GM23248 (cell line): ENCODE data around the gene ZNF165. TPM values are rescaled to one million over a fixed set of nuclear protein-coding genes. Genes with fewer than 3 reads are reported as not detected.

ENCODE experiments used
- DNase-seq: peaks from one replicate; pipeline ENCODE4 v3.0.0-alpha.2; 2015
- H2AFZ ChIP-seq: fragments of 200-600 bp; sonication (generic); 2 replicates; pipeline ENCODE4 v1.6.1; 2016; ENCODE audit warnings: antibody characterized with exemption
- H3F3A ChIP-seq: fragments of 200-600 bp; sonication (generic); 2 replicates; pipeline ENCODE4 v1.6.1; 2016; ENCODE audit warnings: mild to moderate bottlenecking, antibody characterized with exemption, mixed run types; ENCODE audit not compliant: insufficient read depth
- H3K27ac ChIP-seq: fragments of 200-600 bp; sonication (generic); 2 replicates; pipeline ENCODE4 v1.5.1; 2016; ENCODE audit warnings: mild to moderate bottlenecking
- H3K27me3 ChIP-seq: fragments of 200-600 bp; sonication (generic); replicated peaks from 2 replicates; pipeline ENCODE4 v1.6.1; 2016; ENCODE audit warnings: mild to moderate bottlenecking; ENCODE audit not compliant: insufficient read depth
- H3K36me3 ChIP-seq: fragments of 200-600 bp; sonication (generic); 2 replicates; pipeline ENCODE4 v1.6.1; 2016; ENCODE audit warnings: low read depth, mild to moderate bottlenecking
- H3K4me1 ChIP-seq: fragments of 200-600 bp; sonication (generic); 2 replicates; pipeline ENCODE4 v1.6.1; 2016; ENCODE audit warnings: mild to moderate bottlenecking; ENCODE audit not compliant: insufficient read depth
- H3K4me2 ChIP-seq: fragments of 200-600 bp; sonication (generic); one replicate; pipeline ENCODE4 v1.6.1; 2016; ENCODE audit warnings: mild to moderate bottlenecking; ENCODE audit not compliant: unreplicated experiment
- H3K4me3 ChIP-seq: fragments of 200-600 bp; sonication (generic); 2 replicates; pipeline ENCODE4 v1.5.1; 2016; ENCODE audit warnings: mild to moderate bottlenecking
- H3K79me2 ChIP-seq: fragments of 200-600 bp; sonication (generic); 2 replicates; pipeline ENCODE4 v1.6.1; 2016; ENCODE audit warnings: mild to moderate bottlenecking; ENCODE audit not compliant: insufficient read depth
- H3K9ac ChIP-seq: fragments of 200-600 bp; sonication (generic); 2 replicates; pipeline ENCODE4 v1.6.1; 2016; ENCODE audit warnings: mild to moderate bottlenecking
- H3K9me2 ChIP-seq: fragments of 200-600 bp; sonication (generic); 2 replicates; pipeline ENCODE4 v1.6.1; 2016; ENCODE audit warnings: mixed run types, mild to moderate bottlenecking, moderate library complexity; ENCODE audit not compliant: insufficient read depth
- H3K9me3 ChIP-seq: fragments of 200-600 bp; sonication (generic); one replicate; pipeline ENCODE4 v1.6.1; 2017; ENCODE audit warnings: low read depth
- H4K20me1 ChIP-seq: fragments of 200-600 bp; sonication (generic); 2 replicates; pipeline ENCODE4 v1.6.0; 2016; ENCODE audit not compliant: insufficient read depth
- EZH2 ChIP-seq: fragments of 200-600 bp; sonication (generic); IDR thresholded peaks from 2 replicates; pipeline ENCODE4 v1.6.1; 2018; ENCODE audit warnings: antibody characterized with exemption, mild to moderate bottlenecking; ENCODE audit not compliant: insufficient read depth, poor library complexity, severe bottlenecking
- EZH2phosphoT487 ChIP-seq: fragments of 200-600 bp; sonication (generic); IDR thresholded peaks from 2 replicates; pipeline ENCODE4 v1.6.1; 2018; ENCODE audit warnings: antibody characterized with exemption, moderate library complexity, mild to moderate bottlenecking, low read depth; ENCODE audit not compliant: insufficient read depth
- WGBS, 2 experiments: methylation state at CpG; one replicate each; pipeline ENCODE4 v1.1.6; 2015 to 2017; ENCODE audit warnings: low lambda C conversion rate in 2 of 2, low coverage in 1 of 2; ENCODE audit errors: missing lambda C conversion rate in 2 of 2; 5-methylcytosine and 5-hydroxymethylcytosine counted together
- in situ Hi-C: fragments of 300-500 bp; cut with MboI; formaldehyde crosslinking; loops from 2 replicates; pipeline ENCODE4 v1.15.0; 2020
- polyA plus RNA-seq: library from polyadenylated mRNA; unstranded; fragments of >200 nt; fragmentation: Nextera tagmentation; extraction: Ambion mirVana; gene quantifications from 2 replicates; pipeline ENCODE4 v1.2.1, GENCODE V29; 2016
- total RNA-seq: library from RNA; depleted of rRNA; stranded (reverse); fragments of >200 nt; shearing (Covaris generic); gene quantifications from 2 replicates; pipeline ENCODE4 v1.2.3, GENCODE V29; 2014

ZNF165 gene
- total and polyA plus RNA-seq, 2 experiments from 2014 or later = 0.41 to 0.86 TPM

DNA sequence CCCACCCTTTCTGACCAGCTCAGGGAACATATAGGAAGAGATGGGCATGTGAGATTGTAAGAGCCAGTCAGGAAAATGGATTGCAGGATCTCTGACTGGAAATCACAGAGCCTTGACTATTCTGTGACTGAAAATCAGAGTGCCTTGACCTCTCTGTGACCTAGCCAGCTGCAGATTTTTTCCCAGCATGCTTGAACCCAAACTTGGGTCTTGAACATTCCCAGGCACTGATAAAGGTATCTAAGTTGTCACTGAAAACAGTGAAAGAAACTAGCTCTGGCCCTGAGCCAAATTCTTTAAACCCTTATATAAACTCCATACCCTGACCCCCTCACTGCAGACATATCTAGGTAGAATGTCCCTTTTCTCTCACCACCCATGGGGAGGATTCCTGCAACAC lies 2.3 kb upstream of the ZNF165 start:
- H3K36me3 ChIP-seq = no peaks in the 10 kb centered on the region
- H3K9me2 ChIP-seq = no peaks in the 10 kb centered on the region
- no peak for DNase-seq

GRCh38 chr6:28078836-28079235 lies 1.5 kb upstream of the ZNF165 start:
- no peaks in the 10 kb centered on the region; the same call in 1 of the 2 replicates for H3K4me1 ChIP-seq
- no peaks in the 10 kb centered on the region for H3K9me3 ChIP-seq
- no peak overlapping the region for H3K4me3 ChIP-seq
- TF ChIP-seq EZH2 (no peak), EZH2phosphoT487 (no peak)
- no peak overlapping the region for H3K9ac ChIP-seq
- H3F3A ChIP-seq = no peaks in the 10 kb centered on the region
- no peaks in the 10 kb centered on the region for H3K79me2 ChIP-seq
- H3K9me2 ChIP-seq = no peaks in the 10 kb centered on the region
- H3K4me2 ChIP-seq = no peak overlapping the region
- in situ Hi-C loops = no loop called here
- no peaks in the 10 kb centered on the region for H4K20me1 ChIP-seq
- no peak for DNase-seq
- no peak overlapping the region for H2AFZ ChIP-seq
- 55 to 64% methylated on average over 6 of the region's 6 CpGs for WGBS, 2 experiments
- H3K27me3 ChIP-seq = no peaks in the 10 kb centered on the region
- no peaks in the 10 kb centered on the region for H3K36me3 ChIP-seq
- no peak overlapping the region for H3K27ac ChIP-seq

More for the DNA sequence above, 2.3 kb upstream of the ZNF165 start:
- H3K27me3 ChIP-seq = no peaks in the 10 kb centered on the region
- H3F3A ChIP-seq = no peaks in the 10 kb centered on the region
- H4K20me1 ChIP-seq = no peaks in the 10 kb centered on the region
- H2AFZ ChIP-seq = no peak overlapping the region
- H3K79me2 ChIP-seq = no peaks in the 10 kb centered on the region
- no peak overlapping the region for H3K27ac ChIP-seq
- H3K9ac ChIP-seq = no peak overlapping the region
- no peaks in the 10 kb centered on the region for H3K9me3 ChIP-seq
- H3K4me1 ChIP-seq = no peaks in the 10 kb centered on the region; the same call in 1 of the 2 replicates
- H3K4me3 ChIP-seq = no peak overlapping the region
- in situ Hi-C loops = no loop called here
- no peak overlapping the region for H3K4me2 ChIP-seq
- no peak for TF ChIP-seq EZH2
- no peak for TF ChIP-seq EZH2phosphoT487

- WGBS, 2 experiments = 2% methylated on average over 46 of the region's 46 CpGs
- Histone ChIP-seq H3K4me2 (peak overlapping the region; percentile 91), H3K9me3 (no peaks in the 10 kb centered on the region), H2AFZ (peak overlapping the region; percentile 98), H3K36me3 (no peaks in the 10 kb centered on the region), H3K79me2 (no peaks in the 10 kb centered on the region), H3K4me3 (peak overlapping the region; percentile 88), H3K9ac (peak overlapping the region; percentile 93), H3K9me2 (no peaks in the 10 kb centered on the region), H3F3A (no peaks in the 10 kb centered on the region), H3K27me3 (no peaks in the 10 kb centered on the region), H3K4me1 (no peaks in the 10 kb centered on the region; the same call in 1 of the 2 replicates), H4K20me1 (no peaks in the 10 kb centered on the region), H3K27ac (peak overlapping the region; percentile 88)
- DNase-seq = peak; percentile 98
- in situ Hi-C loops = no loop called here
- TF ChIP-seq EZH2phosphoT487 = no peak
- TF ChIP-seq EZH2 = no peak
Observed at GRCh38 chr6:28080631-28081485, 490 bp downstream of the ZNF165 start.

- peak overlapping the region; percentile 88 for H3K4me3 ChIP-seq
- TF ChIP-seq EZH2 (no peak), EZH2phosphoT487 (no peak)
- no peaks in the 10 kb centered on the region for H3K36me3 ChIP-seq
- H3F3A ChIP-seq = no peaks in the 10 kb centered on the region
- H4K20me1 ChIP-seq = no peaks in the 10 kb centered on the region
- H3K4me1 ChIP-seq = no peaks in the 10 kb centered on the region; the same call in 1 of the 2 replicates
- in situ Hi-C loops = no loop called here
- no peaks in the 10 kb centered on the region for H3K9me2 ChIP-seq
- H3K9me3 ChIP-seq = no peaks in the 10 kb centered on the region
- WGBS, 2 experiments = 9 to 15% methylated on average over 4 of the region's 4 CpGs
- peak overlapping the region; percentile 93 for H3K9ac ChIP-seq
- H3K4me2 ChIP-seq = peak overlapping the region; percentile 91
- no peak for DNase-seq
- peak overlapping the region; percentile 98 for H2AFZ ChIP-seq
- H3K79me2 ChIP-seq = no peaks in the 10 kb centered on the region
- peak overlapping the region; percentile 88 for H3K27ac ChIP-seq
- H3K27me3 ChIP-seq = no peaks in the 10 kb centered on the region
Observed at GRCh38 chr6:28081486-28081751, 1.1 kb downstream of the ZNF165 start.
